GM18858 (cell line): Measurements from ENCODE around the gene SBF2.
"Not testable (repeated sequence)": the region's sequence is repeated elsewhere in the genome, so short reads cannot be mapped to it uniquely, and the experiment has no call there.

Experiments used
- ATAC-seq: cut with Tn5 transposase; IDR thresholded peaks from one replicate; pipeline ENCODE4 v1.9.1; 2021; ENCODE audit not compliant: unreplicated experiment

SBF2 gene

GRCh38 chr11:9914064-9914463, 380.0 kb downstream of the SBF2 start:
- no peak for ATAC-seq

GRCh38 chr11:9905960-9906791, 387.8 kb downstream of the SBF2 start:
- no peak for ATAC-seq

GRCh38 chr11:9905501-9905951, 388.5 kb downstream of the SBF2 start:
- no peak for ATAC-seq

- no peak for ATAC-seq
Observed at GRCh38 chr11:9903579-9903978, 390.4 kb downstream of the SBF2 start.

DNA sequence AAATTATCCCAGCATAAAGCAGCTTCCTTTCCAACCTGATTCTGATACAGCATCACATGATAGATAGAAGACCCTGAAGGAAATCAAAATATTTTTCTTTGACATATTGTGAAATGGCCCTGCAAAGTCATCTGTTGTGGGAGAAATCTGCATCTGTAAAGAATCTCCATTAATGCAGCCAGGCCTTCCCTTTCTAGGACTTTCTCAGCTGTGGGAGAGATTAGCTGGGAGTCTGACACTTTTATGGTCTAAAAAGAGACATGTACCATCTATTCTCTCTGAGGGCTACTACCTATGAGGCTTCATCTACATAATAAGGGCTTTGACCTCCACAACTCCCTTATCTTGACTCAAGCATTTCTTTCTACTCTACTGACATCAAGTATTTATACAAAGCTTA, 392.1 kb downstream of the SBF2 start:
- ATAC-seq, result no peak

- not testable (repeated sequence) for ATAC-seq
Observed at GRCh38 chr11:9900253-9900652, 393.8 kb downstream of the SBF2 start.

- no peak for ATAC-seq
Observed at GRCh38 chr11:9899676-9900075, 394.3 kb downstream of the SBF2 start.

DNA sequence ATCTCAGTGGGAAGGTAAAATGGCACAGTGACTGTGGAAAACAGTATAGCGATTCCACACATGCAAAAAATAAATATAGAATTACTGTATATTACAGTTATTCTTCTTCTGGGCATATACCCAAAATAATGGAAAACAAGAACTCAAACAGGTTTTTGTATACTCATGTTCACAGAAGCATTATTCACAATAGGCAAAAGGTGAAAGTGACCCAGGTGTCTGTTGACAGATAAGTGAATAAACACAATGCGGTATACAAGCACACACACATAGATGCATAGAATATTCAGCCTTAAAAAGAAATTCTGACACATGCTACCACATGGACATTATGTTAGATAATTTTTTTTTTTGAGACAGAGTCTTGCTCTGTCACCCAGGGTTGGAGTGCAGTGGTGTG, 397.1 kb downstream of the SBF2 start:
- ATAC-seq, result no peak

- ATAC-seq, result no peak
Observed at GRCh38 chr11:9895006-9895405, 399.0 kb downstream of the SBF2 start.

GRCh38 chr11:9893474-9893873, 400.5 kb downstream of the SBF2 start:
- ATAC-seq, result no peak

GRCh38 chr11:9888938-9889337, 405.1 kb downstream of the SBF2 start:
- no peak for ATAC-seq

DNA sequence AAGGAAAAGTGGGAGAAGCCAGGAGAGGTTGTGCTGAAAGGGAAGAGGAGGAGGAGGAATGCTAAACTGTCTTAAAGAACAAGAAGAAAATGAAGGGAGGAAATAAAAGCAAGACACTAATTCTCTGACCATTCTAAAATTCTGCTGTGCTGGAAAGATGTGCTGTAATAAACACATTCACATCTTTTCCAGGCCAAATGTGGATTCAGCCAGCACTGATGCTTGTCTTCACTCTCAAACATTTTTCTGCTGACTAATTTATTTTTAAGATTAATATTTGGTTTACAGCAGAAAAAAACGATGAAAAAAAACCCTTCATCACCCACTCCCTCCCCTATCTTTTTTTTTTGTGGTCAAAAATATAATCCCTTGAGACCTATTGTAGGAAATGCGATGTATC, 406.5 kb downstream of the SBF2 start:
- ATAC-seq, result no peak

DNA sequence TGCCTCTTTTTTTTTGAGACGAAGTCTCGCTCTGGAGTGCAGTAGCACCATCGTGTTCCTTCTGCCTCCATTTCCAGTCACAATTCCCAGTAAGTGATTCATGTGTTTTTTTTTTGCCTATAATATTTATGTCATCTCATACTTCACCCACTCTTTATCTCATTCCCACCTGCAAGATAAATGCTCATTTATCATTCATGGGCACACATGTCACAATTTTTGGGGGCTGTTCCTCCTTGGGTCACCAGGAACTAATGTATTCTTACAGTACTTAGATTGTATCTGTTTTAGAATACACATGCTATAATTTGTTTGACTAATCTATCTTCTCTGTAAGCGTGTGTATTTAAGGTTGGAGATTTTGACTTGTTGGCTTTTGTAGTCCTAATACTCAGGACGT, 407.4 kb downstream of the SBF2 start:
- ATAC-seq, result no peak

GRCh38 chr11:9884601-9885000, 409.4 kb downstream of the SBF2 start:
- ATAC-seq, result no peak

- ATAC-seq, result no peak
Observed at GRCh38 chr11:9880657-9881056, 413.4 kb downstream of the SBF2 start.

DNA sequence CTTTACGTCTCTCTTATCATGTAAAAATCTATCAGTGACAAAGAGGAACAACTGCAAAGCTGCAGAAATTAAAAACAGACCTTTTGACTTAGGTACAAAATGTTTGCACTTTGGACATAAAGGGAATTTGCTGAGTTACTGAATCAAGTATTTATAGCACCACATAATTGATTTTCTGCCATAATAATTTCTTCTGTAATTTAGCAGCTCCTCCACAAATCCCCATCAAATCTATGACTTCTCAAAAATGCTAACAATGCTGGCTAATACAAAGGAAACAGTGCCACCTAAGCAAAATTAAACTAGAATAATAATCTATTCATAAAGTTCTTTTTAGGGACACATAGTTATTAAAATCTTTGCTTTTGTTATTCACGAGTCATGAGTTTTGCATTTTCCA, 415.1 kb downstream of the SBF2 start:
- ATAC-seq, result no peak

GRCh38 chr11:9876331-9876730, 417.7 kb downstream of the SBF2 start:
- no peak for ATAC-seq

DNA sequence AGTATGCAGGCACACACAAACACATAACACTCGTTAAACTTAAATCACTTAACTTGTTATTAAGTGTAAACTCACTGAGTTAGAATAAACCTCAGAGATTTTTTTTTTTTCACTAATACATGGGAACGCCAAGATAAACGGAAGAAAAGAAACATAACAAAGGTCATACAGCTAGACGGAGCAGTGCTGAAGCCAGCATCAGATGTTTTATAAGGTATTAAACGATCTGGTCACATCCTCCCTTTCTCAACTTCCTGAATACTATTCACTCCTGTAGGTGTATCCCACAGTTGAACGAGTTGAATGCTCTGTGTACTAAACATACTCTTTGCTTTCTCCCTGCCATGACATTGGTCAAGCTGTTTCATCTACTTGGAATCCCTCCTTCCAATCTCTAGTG, 418.2 kb downstream of the SBF2 start:
- ATAC-seq, result no peak

DNA sequence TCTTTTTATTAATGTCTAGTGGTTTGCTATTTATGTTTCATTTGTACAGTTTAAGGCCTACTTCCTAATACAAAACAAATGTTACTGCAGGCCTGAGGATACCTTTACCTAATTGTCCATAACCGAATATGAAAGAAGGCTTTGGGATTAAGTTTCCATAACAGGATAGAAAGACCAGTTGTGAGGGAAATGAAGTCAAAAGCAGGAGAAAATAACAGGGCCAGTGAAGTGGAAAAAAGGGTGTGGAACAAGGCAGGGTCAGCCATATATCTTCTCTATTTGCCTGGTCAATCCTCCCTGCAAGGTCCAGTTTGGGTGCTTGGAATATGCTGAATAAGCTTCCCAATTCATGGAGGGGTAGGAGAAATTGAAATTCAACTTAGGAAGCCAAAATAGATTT, 418.6 kb downstream of the SBF2 start:
- no peak for ATAC-seq

GRCh38 chr11:9874466-9874865, 419.6 kb downstream of the SBF2 start:
- no peak for ATAC-seq

- no peak for ATAC-seq
Observed at GRCh38 chr11:9868641-9869040, 425.4 kb downstream of the SBF2 start.

DNA sequence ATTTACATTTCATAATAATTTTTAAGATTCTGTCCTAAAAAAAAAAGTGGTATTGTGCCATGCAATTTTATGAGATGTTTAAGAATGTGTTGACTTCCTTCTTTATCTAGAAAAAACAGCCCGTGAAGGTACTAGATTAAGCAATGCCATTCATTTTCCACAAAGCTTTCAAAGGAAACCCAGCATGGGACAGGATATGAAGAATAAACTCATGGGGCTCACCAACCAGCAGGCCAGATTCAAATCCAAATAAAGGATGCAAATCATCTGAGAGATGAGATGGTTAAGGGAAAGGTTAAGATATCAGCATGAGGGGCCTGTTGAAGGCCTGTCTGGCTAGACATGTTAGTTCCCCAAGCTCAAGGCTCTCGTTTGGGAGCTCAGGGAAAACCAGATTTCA, 431.0 kb downstream of the SBF2 start:
- ATAC-seq, result no peak
